GM19395 (cell line): ENCODE measurements around the gene LAMB4.

Experiments used
- ATAC-seq: cut with Tn5 transposase; IDR thresholded peaks from one replicate; pipeline ENCODE4 v1.9.1; 2021; ENCODE audit warnings: mild to moderate bottlenecking, moderate library complexity; ENCODE audit not compliant: unreplicated experiment

Gene LAMB4

DNA sequence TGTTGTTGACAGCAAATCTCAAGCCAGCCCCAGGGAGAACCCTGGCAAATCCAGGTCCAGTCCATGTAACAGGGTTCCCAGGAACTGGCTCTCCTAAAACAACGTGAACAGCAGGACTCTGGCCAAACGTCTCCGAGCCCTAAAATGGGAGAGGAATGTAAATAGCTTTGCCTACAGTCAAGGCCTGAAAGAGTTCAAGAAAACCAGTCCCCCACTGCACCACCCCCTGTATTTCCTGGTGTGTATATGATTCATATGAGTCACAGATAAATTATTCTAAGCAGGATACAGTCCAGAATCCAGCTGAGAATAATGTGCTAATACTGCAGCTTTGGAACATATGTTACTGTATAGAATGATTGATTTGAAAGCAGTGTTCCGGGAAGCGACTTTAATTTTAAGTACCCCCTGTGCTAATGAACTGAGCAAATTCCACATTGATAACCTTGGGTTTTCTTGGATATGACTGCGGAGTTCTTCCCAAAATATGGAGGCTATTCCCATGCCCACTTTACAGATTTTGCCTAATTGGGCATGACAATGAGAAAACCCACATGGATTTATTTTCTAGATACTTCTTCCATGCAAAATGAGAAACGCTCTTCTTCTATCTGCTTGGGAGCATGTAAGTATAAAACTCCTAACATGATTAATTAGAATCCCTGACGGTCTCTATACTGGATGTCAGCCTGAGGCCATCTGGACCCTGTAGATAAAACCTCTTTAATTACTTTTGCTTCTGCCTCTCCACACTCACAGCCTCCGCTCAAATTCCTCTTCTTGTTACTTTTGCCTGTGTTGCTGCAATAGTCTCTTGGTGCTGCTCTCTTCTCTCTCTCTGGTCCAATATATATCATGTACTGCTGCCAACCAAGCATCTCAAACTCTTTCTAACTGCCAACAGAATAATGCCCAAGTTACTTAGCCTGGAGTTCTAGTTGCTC is 50.2 kb downstream of the LAMB4 start:
- ATAC-seq, result no peak

DNA sequence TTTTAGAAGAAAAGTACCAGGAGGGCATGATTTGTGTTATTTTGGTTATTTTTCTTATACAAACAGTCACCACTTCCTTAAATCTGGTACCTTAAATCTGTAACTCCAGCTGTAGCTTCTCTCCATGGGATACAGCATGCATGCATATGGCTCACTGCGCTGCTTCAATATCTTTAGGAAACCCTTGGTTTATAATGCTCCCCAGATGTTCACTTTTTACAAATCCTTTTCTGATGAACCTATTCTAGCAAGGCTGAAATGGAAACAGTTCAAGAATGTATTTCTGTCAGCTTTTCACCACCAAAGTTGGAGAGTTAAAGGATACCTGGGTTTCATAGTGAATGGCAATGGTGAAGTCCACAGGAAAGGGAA is 50.9 kb downstream of the LAMB4 start:
- no peak for ATAC-seq

- ATAC-seq, result no peak
Measured at GRCh38 chr7:108078691-108079090, 51.5 kb downstream of the LAMB4 start.

GRCh38 chr7:108078211-108078673 is 51.9 kb downstream of the LAMB4 start:
- no peak for ATAC-seq

DNA sequence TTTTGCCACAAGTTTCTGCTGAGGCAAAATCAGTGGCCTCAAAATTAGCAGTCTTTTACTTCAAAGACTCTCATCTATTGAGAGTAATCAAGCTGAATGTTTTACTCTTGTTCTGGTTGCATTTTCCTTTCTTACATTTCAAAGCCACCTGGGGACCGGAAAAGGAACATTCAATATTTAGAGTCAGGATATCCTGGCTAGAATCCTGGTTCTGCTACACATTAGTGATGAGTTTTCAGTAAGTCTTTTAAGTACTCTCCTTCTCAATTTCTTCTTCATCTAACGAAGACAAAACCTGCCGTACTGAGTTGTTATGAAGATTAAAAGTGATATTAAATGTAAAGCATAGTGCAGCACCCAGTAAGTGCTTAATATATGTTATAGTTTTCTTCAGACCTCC is 52.5 kb downstream of the LAMB4 start:
- no peak for ATAC-seq

GRCh38 chr7:108076156-108076555 is 54.0 kb downstream of the LAMB4 start:
- no peak for ATAC-seq

DNA sequence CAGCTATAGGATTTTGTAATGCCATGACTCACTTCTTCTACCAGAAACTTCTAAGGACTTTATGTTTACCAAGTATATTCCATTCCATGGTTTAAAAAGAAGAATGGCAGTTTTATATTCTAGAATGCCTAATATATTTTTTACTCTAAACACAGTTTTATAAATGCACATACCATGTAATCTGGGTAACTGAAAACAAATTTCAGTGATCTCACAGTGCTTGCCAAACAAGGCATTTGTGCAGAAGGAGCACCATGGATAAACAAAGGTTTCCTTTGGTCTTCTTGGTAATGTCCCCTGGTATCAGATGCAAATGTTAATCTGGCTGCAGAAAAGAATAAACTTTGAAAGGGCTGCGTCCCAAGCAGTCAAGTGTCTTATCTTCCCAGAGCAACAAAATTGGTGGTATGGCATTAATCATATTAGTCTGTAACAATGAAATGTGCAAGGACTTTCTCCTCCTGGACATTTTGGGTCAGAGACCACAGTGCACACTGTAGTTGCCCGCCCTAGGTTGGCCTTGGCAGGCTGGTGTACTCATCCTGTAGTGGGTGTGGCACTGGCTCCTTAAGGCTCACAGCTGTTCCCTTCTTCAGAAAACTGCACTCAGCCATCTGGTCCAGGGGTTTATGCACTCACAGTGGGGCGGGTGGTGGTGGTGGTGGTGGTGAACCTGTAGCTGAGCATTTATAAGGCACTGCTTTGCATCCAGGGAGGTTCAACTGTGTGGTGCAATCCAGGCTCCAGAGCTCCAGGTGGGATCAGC is 56.7 kb downstream of the LAMB4 start:
- no peak for ATAC-seq

DNA sequence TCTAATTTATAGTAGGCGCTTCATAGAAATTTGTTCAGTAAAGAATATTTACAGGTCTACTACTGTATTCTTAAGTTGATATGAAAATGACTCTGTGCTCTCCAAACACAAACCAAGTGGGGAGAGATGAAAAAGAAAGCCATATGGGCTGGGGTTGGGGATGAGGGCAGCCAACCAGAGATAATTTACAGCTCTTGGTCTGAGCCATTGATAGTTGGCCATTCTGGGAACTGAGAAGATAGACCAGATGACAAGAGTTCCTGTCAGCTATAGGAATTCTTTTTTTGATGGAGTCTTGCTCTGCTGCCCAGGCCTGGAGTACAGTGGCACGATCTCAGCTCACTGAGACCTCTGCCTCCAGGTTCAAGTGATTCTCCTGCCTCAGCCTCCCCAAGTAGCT is 57.4 kb downstream of the LAMB4 start:
- ATAC-seq, result no peak

GRCh38 chr7:108072116-108072515 is 58.0 kb downstream of the LAMB4 start:
- no peak for ATAC-seq

- no peak for ATAC-seq
Measured at GRCh38 chr7:108071551-108071950, 58.6 kb downstream of the LAMB4 start.

DNA sequence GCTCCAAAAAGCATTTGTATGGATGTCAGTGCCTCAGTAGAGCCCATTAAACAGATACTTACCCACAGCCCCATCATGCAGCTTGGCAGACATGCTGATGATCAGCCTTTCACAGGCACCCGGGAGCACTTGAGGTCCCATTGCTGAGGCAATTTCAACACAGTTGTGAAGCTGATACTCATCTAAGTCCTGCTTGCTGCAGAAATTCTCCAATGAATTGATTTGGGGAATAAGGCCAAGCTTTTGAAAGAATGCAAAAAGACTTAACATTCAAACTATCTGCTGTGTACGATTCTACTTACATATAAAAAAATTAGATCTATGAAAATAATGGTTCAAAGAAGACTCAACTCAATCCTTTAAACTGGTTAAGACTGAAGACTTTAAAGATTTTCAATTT is 60.5 kb downstream of the LAMB4 start:
- ATAC-seq, result no peak

GRCh38 chr7:108067844-108068243 is 62.3 kb downstream of the LAMB4 start:
- no peak for ATAC-seq

GRCh38 chr7:108066486-108066885 is 63.7 kb downstream of the LAMB4 start:
- no peak for ATAC-seq

- ATAC-seq, result no peak
Measured at GRCh38 chr7:108063520-108063933, 66.6 kb downstream of the LAMB4 start.

GRCh38 chr7:108062250-108063014 is 67.7 kb downstream of the LAMB4 start:
- ATAC-seq, result no peak

- ATAC-seq, result no peak
Measured at GRCh38 chr7:108059526-108059925, 70.6 kb downstream of the LAMB4 start.

DNA sequence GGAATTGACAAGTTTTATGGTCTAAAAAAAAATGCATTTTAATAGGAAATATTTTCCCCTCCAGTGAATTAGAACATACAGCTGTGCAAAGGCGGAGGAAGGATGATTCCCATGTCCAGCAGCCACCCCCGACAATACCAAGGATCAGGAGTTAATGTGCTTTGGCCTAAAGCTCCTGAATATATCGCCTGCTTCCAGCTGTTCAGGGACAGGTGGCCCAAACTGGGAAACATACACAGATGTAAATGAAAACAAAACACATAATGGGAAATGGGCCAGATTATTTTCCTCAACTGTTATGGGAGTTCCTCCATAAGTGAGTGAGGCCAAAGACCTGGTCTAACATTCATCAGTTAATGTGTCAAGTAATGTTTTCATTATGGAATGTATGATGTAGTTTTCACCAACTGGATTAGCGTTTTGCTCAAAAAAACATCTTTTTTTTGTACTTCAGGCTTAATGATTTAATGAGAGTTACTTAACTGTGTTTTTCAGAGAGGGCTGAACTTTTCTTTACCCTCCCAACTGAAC is 72.1 kb downstream of the LAMB4 start:
- no peak for ATAC-seq

DNA sequence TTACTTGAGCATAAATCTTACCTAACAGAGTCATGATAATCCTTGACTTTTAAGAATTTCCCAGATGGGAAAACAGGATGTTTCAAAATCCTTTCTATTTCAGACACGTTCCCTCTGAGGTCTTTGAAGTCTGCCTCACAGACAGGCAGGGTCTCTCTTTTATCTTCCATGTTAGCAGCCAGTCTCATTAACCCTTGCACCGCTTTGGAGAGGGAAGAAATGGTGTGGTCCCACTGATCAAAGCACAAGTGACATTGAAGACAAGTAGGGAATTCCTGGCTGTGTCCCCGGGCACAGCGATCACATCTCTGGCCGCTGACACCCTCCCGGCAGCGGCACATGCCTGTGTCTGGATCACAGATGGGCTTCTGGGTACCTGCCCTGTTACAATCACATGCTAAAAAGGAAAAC is 74.5 kb downstream of the LAMB4 start:
- no peak for ATAC-seq

DNA sequence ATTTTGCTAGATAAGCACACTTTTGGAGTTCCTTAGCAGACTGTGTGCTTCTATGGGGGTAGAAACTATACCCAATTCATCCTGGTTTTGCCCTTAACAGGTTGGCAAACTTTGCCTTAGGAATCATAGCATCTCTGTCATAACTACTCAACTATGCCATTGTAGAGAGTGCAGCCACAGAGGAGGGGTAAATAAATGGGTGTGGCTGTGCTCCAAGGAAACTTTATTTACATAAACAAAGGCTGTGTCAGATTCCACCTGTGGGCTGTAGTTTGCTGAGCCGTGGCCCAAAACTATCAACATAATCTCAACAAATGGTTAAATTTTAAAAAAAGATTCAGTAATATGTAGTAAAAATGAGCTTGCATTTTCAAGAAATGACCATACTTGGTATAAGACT is 75.6 kb downstream of the LAMB4 start:
- ATAC-seq, result no peak

- no peak for ATAC-seq
Measured at GRCh38 chr7:108053250-108053649, 76.9 kb downstream of the LAMB4 start.

- no peak for ATAC-seq
Measured at GRCh38 chr7:108051454-108051853, 78.7 kb downstream of the LAMB4 start.
